Measurements from ENCODE around the gene KRT14.

Gene KRT14

GRCh38 chr17:41600318-41600717 is 13.6 kb upstream of the KRT14 start:
- no peak overlapping the region for H3K4me3 ChIP-seq (replicated peaks; ENCODE audit: low read depth, low read length)
- DNase-seq (ENCODE audit: extremely low read depth, low read depth): no peak
- TF ChIP-seq CTCF (IDR thresholded peaks at IDR 0.05; ENCODE audit: low read depth, low read length, missing control alignments): no peak

- H3K4me3 ChIP-seq (replicated peaks; ENCODE audit: low read depth, low read length): no peak overlapping the region
- DNase-seq (ENCODE audit: extremely low read depth, low read depth): no peak
- TF ChIP-seq CTCF (IDR thresholded peaks at IDR 0.05; ENCODE audit: low read depth, low read length, missing control alignments): no peak
Observed at GRCh38 chr17:41599680-41600079, 13.0 kb upstream of the KRT14 start.

- no peak for DNase-seq (ENCODE audit: extremely low read depth, low read depth)
- no peak for TF ChIP-seq CTCF (IDR thresholded peaks at IDR 0.05; ENCODE audit: low read depth, low read length, missing control alignments)
Observed at GRCh38 chr17:41595585-41595984, 8.9 kb upstream of the KRT14 start.

GRCh38 chr17:41594363-41594915 is 7.7 kb upstream of the KRT14 start:
- DNase-seq (ENCODE audit: extremely low read depth, low read depth): no peak
- H3K4me3 ChIP-seq (replicated peaks; ENCODE audit: low read depth, low read length): no peak overlapping the region
- TF ChIP-seq CTCF (IDR thresholded peaks at IDR 0.05; ENCODE audit: low read depth, low read length, missing control alignments): no peak

More at GRCh38 chr17:41595585-41595984, 8.9 kb upstream of the KRT14 start:
- no peak overlapping the region for H3K4me3 ChIP-seq (replicated peaks; ENCODE audit: low read depth, low read length)

GRCh38 chr17:41593306-41593981 is 6.7 kb upstream of the KRT14 start:
- H3K4me3 ChIP-seq (replicated peaks; ENCODE audit: low read depth, low read length): no peak overlapping the region
- no peak for TF ChIP-seq CTCF (IDR thresholded peaks at IDR 0.05; ENCODE audit: low read depth, low read length, missing control alignments)
- no peak for DNase-seq (ENCODE audit: extremely low read depth, low read depth)

- no peak for TF ChIP-seq CTCF (IDR thresholded peaks at IDR 0.05; ENCODE audit: low read depth, low read length, missing control alignments)
- DNase-seq (ENCODE audit: extremely low read depth, low read depth): no peak
- no peak overlapping the region for H3K4me3 ChIP-seq (replicated peaks; ENCODE audit: low read depth, low read length)
Observed at GRCh38 chr17:41592601-41593305, 6.1 kb upstream of the KRT14 start.
